Mononuclear cell (primary cell): ENCODE measurements around the gene ETHE1. TPM values are rescaled to one million over a fixed set of nuclear protein-coding genes. Genes with fewer than 3 reads are reported as not detected.

Source experiments
- H3K27me3 ChIP-seq: 2 replicates; pipeline ENCODE4 v1.6.0; 2011; ENCODE audit warnings: low read length, control low read depth; ENCODE audit not compliant: insufficient read depth
- H3K4me1 ChIP-seq: 2 replicates; pipeline ENCODE4 v1.5.1; 2011; ENCODE audit warnings: mild to moderate bottlenecking, low read length, control low read depth; ENCODE audit not compliant: insufficient read depth
- H3K4me3 ChIP-seq: 2 replicates; pipeline ENCODE4 v1.5.1; 2011; ENCODE audit warnings: mild to moderate bottlenecking, low read length, moderate library complexity
- H3K9me3 ChIP-seq: 2 replicates; pipeline ENCODE4 v1.5.1; 2011; ENCODE audit warnings: low read depth, mild to moderate bottlenecking, control low read depth, low read length
- total RNA-seq: library from RNA; depleted of rRNA; stranded (reverse); fragments of >200 nt; gene quantifications from one replicate; pipeline ENCODE4 v1.2.3, GENCODE V29; 2012

The ETHE1 gene
- total RNA-seq, 1 donor, result 30.6 TPM

DNA sequence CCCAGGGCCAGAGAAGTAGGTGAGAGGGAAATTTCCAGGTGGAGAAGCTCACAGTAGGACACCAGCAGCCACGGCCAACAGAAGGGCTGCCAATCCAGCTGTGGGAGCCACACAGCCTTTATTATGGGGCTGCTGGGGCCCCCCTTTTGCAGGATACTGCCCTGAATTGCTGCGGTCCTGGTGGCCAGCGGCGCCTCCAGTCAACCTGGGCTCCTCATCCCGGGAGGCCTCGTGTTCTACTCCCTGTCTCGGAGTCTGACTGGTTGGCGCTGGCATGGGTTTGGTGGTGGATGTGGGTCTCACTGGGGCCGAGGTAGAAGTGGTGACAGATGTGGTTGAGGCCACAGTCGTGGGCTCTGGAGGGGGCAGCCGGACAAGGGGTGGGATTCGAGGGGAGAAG, 65.7 kb downstream of the ETHE1 start:
- Histone ChIP-seq H3K27me3 (no peaks in the 10 kb centered on the region), H3K9me3 (no peaks in the 10 kb centered on the region), H3K4me1 (peaks cover 33% of the 10 kb centered on the region), H3K4me3 (no peak overlapping the region)

DNA sequence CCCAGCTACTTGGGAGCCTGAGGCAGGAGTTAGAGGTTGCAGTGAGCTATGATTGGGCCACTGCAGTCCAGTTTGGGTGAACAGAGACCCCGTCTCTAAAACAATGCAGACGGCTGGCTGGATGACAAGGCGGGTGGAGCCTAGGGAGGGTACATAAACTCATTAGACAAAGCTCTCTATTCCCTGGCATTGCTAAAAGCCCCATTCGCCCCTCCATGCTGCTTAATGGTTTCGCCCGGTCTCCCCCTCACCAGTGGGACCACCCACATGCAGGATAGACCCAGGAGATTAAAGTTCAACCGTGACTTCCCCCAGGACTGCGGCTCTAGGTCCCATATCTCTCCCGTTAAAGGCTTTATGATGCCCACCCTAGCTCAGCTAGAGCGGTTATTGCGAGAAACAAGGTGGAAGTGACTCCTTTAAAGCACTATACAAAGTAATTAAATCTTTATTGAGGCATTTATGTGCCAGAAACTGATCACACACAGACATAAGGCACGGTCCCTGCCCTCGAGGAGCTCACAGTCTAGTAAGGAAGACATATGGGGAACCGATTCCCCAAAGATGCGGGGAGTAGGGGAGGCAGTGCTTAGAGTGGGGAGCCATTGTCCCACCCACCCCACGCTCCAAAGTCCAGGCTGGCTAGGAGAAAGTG, 66.5 kb downstream of the ETHE1 start:
- Histone ChIP-seq H3K27me3 (no peaks in the 10 kb centered on the region), H3K9me3 (no peaks in the 10 kb centered on the region), H3K4me1 (peaks cover 33% of the 10 kb centered on the region), H3K4me3 (no peak overlapping the region)

DNA sequence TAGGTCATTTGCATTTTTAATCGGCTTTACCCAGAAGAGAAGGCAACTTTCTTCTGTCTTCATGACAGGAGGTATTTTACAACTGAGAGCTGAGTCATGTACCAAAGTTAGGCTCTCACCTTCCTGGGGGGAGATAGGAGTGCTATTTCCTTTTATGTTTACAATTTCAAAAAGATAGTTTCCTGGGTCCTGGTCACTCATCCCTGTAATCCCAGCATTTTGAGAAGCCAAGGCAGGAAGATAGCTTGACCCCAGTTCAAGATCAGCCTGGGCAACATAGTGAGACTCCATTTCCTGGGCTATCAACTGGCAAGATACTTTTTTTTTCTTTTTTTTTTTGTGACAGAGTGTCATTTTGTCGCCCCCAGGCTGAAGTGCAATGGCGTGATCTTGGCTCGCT, 69.2 kb downstream of the ETHE1 start:
- no peak overlapping the region for H3K4me3 ChIP-seq

More for the DNA sequence above, 69.2 kb downstream of the ETHE1 start:
- Histone ChIP-seq H3K27me3 (no peaks in the 10 kb centered on the region), H3K9me3 (no peaks in the 10 kb centered on the region), H3K4me1 (peaks cover 16% of the 10 kb centered on the region)

Other genes with a start within 250 kb of the ETHE1 start
- gene CD177, start 173.5 kb downstream of the ETHE1 start, total RNA-seq, result not detected
- 0.10 TPM for gene TEX101, start 112.3 kb downstream of the ETHE1 start, total RNA-seq
- gene LYPD3, start 61.6 kb downstream of the ETHE1 start, total RNA-seq, result 3.5 TPM
- 17.1 TPM for gene PHLDB3, start 22.5 kb downstream of the ETHE1 start, total RNA-seq
- 0.31 TPM for gene ZNF575, start 6.0 kb upstream of the ETHE1 start, total RNA-seq
- gene XRCC1, start 48.3 kb upstream of the ETHE1 start, total RNA-seq, result 14.2 TPM
- 0.63 TPM for gene PINLYP, start 48.6 kb upstream of the ETHE1 start, total RNA-seq
- 19.5 TPM for gene IRGQ, start 68.9 kb upstream of the ETHE1 start, total RNA-seq
- gene ZNF576, start 69.4 kb upstream of the ETHE1 start, total RNA-seq, result 3.9 TPM
- gene SRRM5, start 84.9 kb upstream of the ETHE1 start, total RNA-seq, result 0.10 TPM
- 22.5 TPM for gene ZNF428, start 92.4 kb upstream of the ETHE1 start, total RNA-seq
- gene CADM4, start 112.6 kb upstream of the ETHE1 start, total RNA-seq, result 0.42 TPM
- 344 TPM for gene PLAUR, start 143.0 kb upstream of the ETHE1 start, total RNA-seq
- not detected for gene IRGC, start 188.9 kb upstream of the ETHE1 start, total RNA-seq
- gene SMG9, start 227.8 kb upstream of the ETHE1 start, total RNA-seq, result 11.4 TPM